WTC11 (cell line): ENCODE results near the gene RHPN2. TPM values are rescaled to one million over a fixed set of nuclear protein-coding genes. Genes with fewer than 3 reads are reported as not detected.

Source experiments
- ATAC-seq: fragments of 200-7000 bp; cut with Tn5 transposase; 2 replicates; pipeline ENCODE4 v1.10.0; 2021; ENCODE audit warnings: mild to moderate bottlenecking, moderate library complexity
- CTCF ChIA-PET: fragments of 300-600 bp; sonication (Branson Sonifier 250); formaldehyde crosslinking; loops from one replicate; lab custom pipeline; 2021; ENCODE audit warnings: antibody characterized with exemption; lab: Charles Lee
- POLR2A ChIA-PET: fragments of 350-600 bp; sonication (Branson Sonifier 250); formaldehyde crosslinking; loops from one replicate; lab custom pipeline; 2021; ENCODE audit warnings: antibody characterized with exemption; lab: Charles Lee
- DNase-seq: peaks from one replicate; pipeline ENCODE4 v3.0.0; 2021; ENCODE audit warnings: low spot score
- H3K27ac Mint-ChIP-seq: 2 replicates; pipeline ENCODE4 v1.8.0; 2021; ENCODE audit warnings: mixed read lengths
- H3K27me3 Mint-ChIP-seq: 2 replicates; pipeline ENCODE4 v1.8.0; 2021; ENCODE audit warnings: low read depth, mild to moderate bottlenecking, moderate library complexity, mixed read lengths
- H3K36me3 Mint-ChIP-seq: 2 replicates; pipeline ENCODE4 v1.8.0; 2021; ENCODE audit warnings: mixed read lengths
- H3K4me1 Mint-ChIP-seq: 2 replicates; pipeline ENCODE4 v1.8.0; 2022; ENCODE audit warnings: mixed read lengths
- H3K4me3 Mint-ChIP-seq: 2 replicates; pipeline ENCODE4 v1.8.0; 2021; ENCODE audit warnings: mild to moderate bottlenecking, moderate library complexity, mixed read lengths
- H3K9me3 Mint-ChIP-seq: 2 replicates; pipeline ENCODE4 v1.8.0; 2021; ENCODE audit warnings: mixed read lengths
- EMX1 ChIP-seq: fragments of 250-450 bp; sonication (Bioruptor Pico); IDR thresholded peaks from 2 replicates; pipeline ENCODE4 v1.8.0; 2021; ENCODE audit warnings: mild to moderate bottlenecking
- FOXK1 ChIP-seq: sonication (generic); formaldehyde crosslinking; IDR thresholded peaks from 2 replicates; pipeline ENCODE4 v1.8.0; 2022; ENCODE audit warnings: mild to moderate bottlenecking, moderate library complexity, missing genetic modification reagents
- FOXP1 ChIP-seq: sonication (generic); formaldehyde crosslinking; IDR thresholded peaks from 2 replicates; pipeline ENCODE4 v1.8.0; 2022; ENCODE audit warnings: missing genetic modification reagents, mild to moderate bottlenecking, moderate library complexity, borderline replicate concordance
- HMGA2 ChIP-seq: fragments of 250-450 bp; sonication (Bioruptor Pico); IDR thresholded peaks from 2 replicates; pipeline ENCODE4 v1.4.0; 2021; ENCODE audit warnings: mild to moderate bottlenecking, moderate library complexity
- IRF2 ChIP-seq: sonication (generic); formaldehyde crosslinking; IDR thresholded peaks from 2 replicates; pipeline ENCODE4 v1.8.0; 2022; ENCODE audit warnings: low read depth, missing genetic modification reagents, borderline replicate concordance
- JAZF1 ChIP-seq: fragments of 250-450 bp; sonication (Bioruptor Pico); IDR thresholded peaks from 2 replicates; pipeline ENCODE4 v1.9.0; 2021; ENCODE audit warnings: moderate library complexity, mild to moderate bottlenecking, inconsistent platforms
- MXD4 ChIP-seq: fragments of 250-450 bp; sonication (Bioruptor Pico); IDR thresholded peaks from 2 replicates; pipeline ENCODE4 v1.8.0; 2021; ENCODE audit warnings: mild to moderate bottlenecking, moderate library complexity, borderline replicate concordance
- MYBL2 ChIP-seq: sonication (generic); formaldehyde crosslinking; IDR thresholded peaks from 2 replicates; pipeline ENCODE4 v1.8.1; 2023; ENCODE audit warnings: mild to moderate bottlenecking, moderate library complexity, missing genetic modification reagents
- NFE2L1 ChIP-seq: sonication (generic); formaldehyde crosslinking; IDR thresholded peaks from 2 replicates; pipeline ENCODE4 v1.8.1; 2023; ENCODE audit warnings: missing genetic modification reagents
- OVOL2 ChIP-seq: fragments of 250-450 bp; sonication (Bioruptor Pico); IDR thresholded peaks from 2 replicates; pipeline ENCODE4 v1.9.0; 2021; ENCODE audit warnings: mild to moderate bottlenecking, borderline replicate concordance
- PREB ChIP-seq: sonication (generic); formaldehyde crosslinking; IDR thresholded peaks from 2 replicates; pipeline ENCODE4 v1.8.1; 2022; ENCODE audit warnings: mild to moderate bottlenecking, missing genetic modification reagents, moderate library complexity, borderline replicate concordance
- SMAD4 ChIP-seq: sonication (generic); formaldehyde crosslinking; IDR thresholded peaks from 2 replicates; pipeline ENCODE4 v1.8.0; 2022; ENCODE audit warnings: mild to moderate bottlenecking, missing genetic modification reagents
- SOX15 ChIP-seq: fragments of 250-450 bp; sonication (Bioruptor Pico); IDR thresholded peaks from 2 replicates; pipeline ENCODE4 v1.9.0; 2021; ENCODE audit warnings: mild to moderate bottlenecking
- SP1 ChIP-seq: sonication (generic); formaldehyde crosslinking; conservative IDR thresholded peaks from 2 replicates; pipeline ENCODE4 v1.8.1; 2022; ENCODE audit warnings: missing genetic modification reagents
- USF1 ChIP-seq: sonication (generic); formaldehyde crosslinking; IDR thresholded peaks from 2 replicates; pipeline ENCODE4 v1.8.0; 2022; ENCODE audit warnings: mild to moderate bottlenecking, missing genetic modification reagents
- ZBTB21 ChIP-seq: sonication (generic); formaldehyde crosslinking; IDR thresholded peaks from 2 replicates; pipeline ENCODE4 v1.8.1; 2023; ENCODE audit warnings: mild to moderate bottlenecking, missing genetic modification reagents, borderline replicate concordance
- ZNF121 ChIP-seq: sonication (generic); formaldehyde crosslinking; IDR thresholded peaks from 2 replicates; pipeline ENCODE4 v1.8.0; 2023; ENCODE audit warnings: missing genetic modification reagents
- ZNF219 ChIP-seq: sonication (generic); formaldehyde crosslinking; IDR thresholded peaks from 2 replicates; pipeline ENCODE4 v1.8.0; 2023; ENCODE audit warnings: missing genetic modification reagents, mild to moderate bottlenecking, borderline replicate concordance
- ZNF416 ChIP-seq: fragments of 250-450 bp; sonication (Bioruptor Pico); IDR thresholded peaks from 2 replicates; pipeline ENCODE4 v1.9.0; 2021; ENCODE audit warnings: mild to moderate bottlenecking, inconsistent platforms
- total RNA-seq: library from RNA; stranded (reverse); gene quantifications from 3 replicates; pipeline ENCODE4 v1.2.3, GENCODE V29; 2021
- TF ChIP-seq, protein P1 (sequence below): fragments of 250-450 bp; sonication (Bioruptor Pico); IDR thresholded peaks from 2 replicates; pipeline ENCODE4 v1.9.0; 2021; ENCODE audit warnings: mild to moderate bottlenecking, borderline replicate concordance

RHPN2 gene
- total RNA-seq, 1 experiment from 2014 or later = 21.1 TPM

DNA sequence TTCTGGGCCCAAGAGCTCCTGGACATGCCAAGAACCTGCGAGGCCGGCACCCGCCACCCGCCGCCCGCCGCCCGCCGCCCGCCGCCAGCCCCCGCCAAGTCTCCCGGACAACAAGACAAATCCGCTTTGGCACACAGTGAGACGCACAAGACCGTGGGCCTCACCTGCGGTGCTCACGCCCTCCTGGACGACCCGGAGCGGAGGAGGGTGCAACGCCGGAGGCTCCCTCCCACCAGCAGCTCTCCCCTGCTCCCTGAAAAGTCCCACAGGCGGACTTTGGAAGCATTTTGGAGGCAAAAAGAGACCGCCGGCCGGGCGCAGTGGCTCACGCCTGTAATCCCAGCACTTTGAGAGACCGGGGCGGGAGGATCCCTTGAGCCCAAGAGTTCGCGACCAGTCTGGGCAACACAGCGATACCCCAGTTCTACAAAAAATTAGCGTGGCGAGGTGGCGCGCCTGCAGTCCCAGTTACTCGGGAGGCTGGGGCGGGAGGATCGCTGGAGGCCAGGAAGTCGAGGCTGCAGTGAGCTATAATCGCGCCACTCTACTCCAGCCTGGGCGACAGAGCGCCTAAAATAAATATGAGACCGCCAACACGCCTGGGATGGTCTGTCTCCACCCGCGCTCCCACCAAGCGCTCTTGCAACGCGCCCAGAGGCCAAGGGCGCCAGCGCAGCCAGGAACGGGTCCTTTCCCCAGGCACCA lies 783 bp downstream of the RHPN2 start (continued):
- TF ChIP-seq, protein P1, sequence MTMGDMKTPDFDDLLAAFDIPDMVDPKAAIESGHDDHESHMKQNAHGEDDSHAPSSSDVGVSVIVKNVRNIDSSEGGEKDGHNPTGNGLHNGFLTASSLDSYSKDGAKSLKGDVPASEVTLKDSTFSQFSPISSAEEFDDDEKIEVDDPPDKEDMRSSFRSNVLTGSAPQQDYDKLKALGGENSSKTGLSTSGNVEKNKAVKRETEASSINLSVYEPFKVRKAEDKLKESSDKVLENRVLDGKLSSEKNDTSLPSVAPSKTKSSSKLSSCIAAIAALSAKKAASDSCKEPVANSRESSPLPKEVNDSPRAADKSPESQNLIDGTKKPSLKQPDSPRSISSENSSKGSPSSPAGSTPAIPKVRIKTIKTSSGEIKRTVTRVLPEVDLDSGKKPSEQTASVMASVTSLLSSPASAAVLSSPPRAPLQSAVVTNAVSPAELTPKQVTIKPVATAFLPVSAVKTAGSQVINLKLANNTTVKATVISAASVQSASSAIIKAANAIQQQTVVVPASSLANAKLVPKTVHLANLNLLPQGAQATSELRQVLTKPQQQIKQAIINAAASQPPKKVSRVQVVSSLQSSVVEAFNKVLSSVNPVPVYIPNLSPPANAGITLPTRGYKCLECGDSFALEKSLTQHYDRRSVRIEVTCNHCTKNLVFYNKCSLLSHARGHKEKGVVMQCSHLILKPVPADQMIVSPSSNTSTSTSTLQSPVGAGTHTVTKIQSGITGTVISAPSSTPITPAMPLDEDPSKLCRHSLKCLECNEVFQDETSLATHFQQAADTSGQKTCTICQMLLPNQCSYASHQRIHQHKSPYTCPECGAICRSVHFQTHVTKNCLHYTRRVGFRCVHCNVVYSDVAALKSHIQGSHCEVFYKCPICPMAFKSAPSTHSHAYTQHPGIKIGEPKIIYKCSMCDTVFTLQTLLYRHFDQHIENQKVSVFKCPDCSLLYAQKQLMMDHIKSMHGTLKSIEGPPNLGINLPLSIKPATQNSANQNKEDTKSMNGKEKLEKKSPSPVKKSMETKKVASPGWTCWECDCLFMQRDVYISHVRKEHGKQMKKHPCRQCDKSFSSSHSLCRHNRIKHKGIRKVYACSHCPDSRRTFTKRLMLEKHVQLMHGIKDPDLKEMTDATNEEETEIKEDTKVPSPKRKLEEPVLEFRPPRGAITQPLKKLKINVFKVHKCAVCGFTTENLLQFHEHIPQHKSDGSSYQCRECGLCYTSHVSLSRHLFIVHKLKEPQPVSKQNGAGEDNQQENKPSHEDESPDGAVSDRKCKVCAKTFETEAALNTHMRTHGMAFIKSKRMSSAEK (CRISPR knock-in tag) = no peak
- TF ChIP-seq ZNF121 (CRISPR knock-in tag) (no peak), ZNF219 (CRISPR knock-in tag) (no peak), ZNF416 (CRISPR knock-in tag) (0 out of 2 replicates have a peak, but pooled peaks have one; percentile 13), MYBL2 (CRISPR knock-in tag) (no peak), FOXP1 (CRISPR knock-in tag) (no peak)

GRCh38 chr19:33063356-33063752 lies 1.3 kb downstream of the RHPN2 start:
- Mint-ChIP-seq H3K27me3 (peaks cover 13% of the 10 kb centered on the region), H3K4me3 (peak overlapping the region; percentile 87), H3K4me1 (peaks cover 18% of the 10 kb centered on the region), H3K36me3 (no peaks in the 10 kb centered on the region), H3K27ac (0 out of 2 replicates have a peak overlapping the region, but pooled peaks have one; percentile 70), H3K9me3 (no peaks in the 10 kb centered on the region)
- ATAC-seq = no peak
- CTCF ChIA-PET = interaction anchor here (0.9 to 1.6 kb wide), 4 partner anchors 11 to 121 kb away, joined by 3 to 5 read pairs (median 4); partner anchors contain the start of gene GPATCH1
- no peak for TF ChIP-seq USF1 (CRISPR knock-in tag)
- TF ChIP-seq FOXK1 (CRISPR knock-in tag) = no peak
- TF ChIP-seq NFE2L1 (CRISPR knock-in tag) = no peak
- TF ChIP-seq SP1 (CRISPR knock-in tag) = no peak
- no peak for TF ChIP-seq EMX1 (CRISPR knock-in tag)
- POLR2A ChIA-PET = no interaction called here
- DNase-seq = peak; percentile 24

DNA sequence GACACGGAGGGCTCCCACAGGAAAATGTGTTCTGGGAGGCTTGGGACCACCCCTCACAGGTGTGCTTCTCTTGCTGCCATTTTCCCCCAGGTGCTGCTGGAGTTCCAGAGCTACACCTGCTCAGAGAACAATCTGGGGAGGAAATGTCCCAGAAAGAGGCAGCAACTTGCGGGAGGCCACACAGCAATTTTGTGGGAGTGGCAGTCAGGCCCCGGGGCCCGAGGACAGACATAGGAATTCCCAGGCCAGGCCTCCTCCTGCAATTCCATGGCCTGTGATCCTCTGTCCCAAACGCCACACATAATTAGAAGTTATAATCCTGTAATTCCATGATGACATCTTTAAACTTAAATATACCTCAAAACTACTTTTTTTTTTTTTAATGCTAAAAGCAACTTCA lies 1.8 kb downstream of the RHPN2 start:
- POLR2A ChIA-PET = interaction anchor here (1.1 kb wide), 1 partner anchor 40 kb away, joined by 3 read pairs; no protein-coding TSS in a partner anchor
- CTCF ChIA-PET = interaction anchor here (1.2 to 1.6 kb wide), 2 partner anchors 11 to 121 kb away, joined by 3 to 5 read pairs; no protein-coding TSS in a partner anchor
- peak overlapping the region; percentile 87 for H3K4me3 Mint-ChIP-seq
- no peaks in the 10 kb centered on the region for H3K36me3 Mint-ChIP-seq
- H3K27me3 Mint-ChIP-seq = peaks cover 13% of the 10 kb centered on the region
- ATAC-seq = no peak
- no peak for DNase-seq
- H3K27ac Mint-ChIP-seq = no peak overlapping the region
- peaks cover 20% of the 10 kb centered on the region for H3K4me1 Mint-ChIP-seq
- H3K9me3 Mint-ChIP-seq = no peaks in the 10 kb centered on the region
- TF ChIP-seq, protein P1 (CRISPR knock-in tag) = no peak
- TF ChIP-seq ZBTB21 (no peak), ZNF121 (CRISPR knock-in tag) (no peak), PREB (no peak), HMGA2 (CRISPR knock-in tag) (no peak), IRF2 (CRISPR knock-in tag) (no peak), OVOL2 (CRISPR knock-in tag) (no peak), MXD4 (CRISPR knock-in tag) (no peak), JAZF1 (CRISPR knock-in tag) (no peak), SMAD4 (CRISPR knock-in tag) (no peak), SOX15 (no peak)
